ENCODE measurements around the gene CHID1.

CHID1 gene

GRCh38 chr11:932435-932834 is 21.8 kb upstream of the CHID1 start:
- no peak for DNase-seq

DNA sequence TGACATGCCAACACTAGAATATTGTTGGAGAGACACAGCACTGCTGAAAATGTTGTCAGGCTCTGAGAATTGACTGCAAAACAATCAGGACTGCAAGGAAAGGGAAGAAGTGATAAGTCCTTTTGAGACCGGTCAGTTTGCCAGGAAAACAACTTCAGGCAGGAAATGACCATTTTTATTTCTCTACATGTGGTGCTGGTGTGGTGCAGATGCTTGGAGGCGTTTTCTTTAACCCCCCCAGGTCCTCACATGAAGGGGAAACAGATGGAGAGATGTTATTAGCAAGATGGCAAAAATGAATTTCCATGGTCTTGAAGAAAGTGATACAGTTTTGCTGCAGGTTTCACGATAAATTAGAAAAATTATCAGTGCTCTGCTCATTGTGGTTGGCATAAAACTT is 20.8 kb upstream of the CHID1 start:
- no peak for DNase-seq

- no peak for DNase-seq
Measured at GRCh38 chr11:929405-929804, 18.8 kb upstream of the CHID1 start.

DNA sequence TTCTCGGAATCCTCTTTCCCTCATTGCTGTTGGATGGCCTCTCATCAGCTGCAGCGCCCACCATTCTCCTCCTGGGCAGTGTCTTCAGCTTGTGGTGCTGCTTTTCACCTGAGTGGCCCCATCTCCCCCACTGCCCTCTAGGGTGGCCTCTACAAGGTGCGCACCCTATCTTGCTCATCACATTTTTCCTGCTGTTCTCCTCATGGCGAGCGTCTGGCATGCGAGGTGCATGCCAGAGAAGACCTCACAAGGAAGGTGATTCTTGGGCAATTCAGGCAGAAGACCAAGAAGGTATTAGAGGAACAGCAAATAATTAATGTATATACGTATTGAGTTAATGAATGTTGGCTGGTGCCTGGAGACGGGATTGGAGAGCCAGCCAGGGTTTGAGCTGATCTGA is 18.2 kb upstream of the CHID1 start:
- DNase-seq = no peak

GRCh38 chr11:927871-928270 is 17.3 kb upstream of the CHID1 start:
- no peak for DNase-seq

DNA sequence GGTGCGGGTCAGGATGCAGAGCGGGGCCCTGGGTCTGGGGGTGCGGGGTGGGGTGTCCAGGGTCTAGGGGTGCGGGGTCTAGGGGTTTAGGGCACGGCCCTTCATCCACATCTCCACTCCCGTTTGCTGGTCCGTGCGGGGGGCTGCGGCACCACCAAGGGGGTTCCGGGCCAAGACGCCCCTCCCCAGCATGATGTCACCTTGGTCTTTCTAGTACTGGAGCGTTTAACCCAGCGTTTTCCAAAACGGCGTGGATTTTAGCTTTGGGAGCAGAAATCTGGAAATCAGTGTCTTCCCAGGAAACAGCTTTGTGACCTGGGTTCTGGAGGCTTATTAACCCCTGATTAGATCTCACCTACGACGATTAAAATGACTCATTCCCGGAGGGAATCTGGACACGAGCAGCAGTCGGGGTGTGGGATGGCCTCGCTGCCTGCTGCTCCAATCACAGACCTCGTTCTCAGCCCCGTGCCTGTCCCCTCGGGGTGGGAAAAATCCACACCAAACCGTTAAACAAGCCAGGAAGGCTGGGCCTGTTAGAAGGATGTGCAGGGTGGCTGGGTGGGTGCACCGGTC is 15.8 kb upstream of the CHID1 start:
- DNase-seq = peak; percentile 16

- peak; percentile 89 for DNase-seq
Measured at GRCh38 chr11:925496-926301, 15.1 kb upstream of the CHID1 start, which contains the start of gene AP2A2. Gene AP2A2, plus strand, starts transcription at chr11:925870. Its CDS starts 152 bp downstream, at chr11:926022.

GRCh38 chr11:925158-925495 is 14.5 kb upstream of the CHID1 start:
- no peak for DNase-seq

- DNase-seq = no peak
Measured at GRCh38 chr11:924406-925157, 14.0 kb upstream of the CHID1 start.

- DNase-seq = no peak
Measured at GRCh38 chr11:923691-924405, 13.2 kb upstream of the CHID1 start.

DNA sequence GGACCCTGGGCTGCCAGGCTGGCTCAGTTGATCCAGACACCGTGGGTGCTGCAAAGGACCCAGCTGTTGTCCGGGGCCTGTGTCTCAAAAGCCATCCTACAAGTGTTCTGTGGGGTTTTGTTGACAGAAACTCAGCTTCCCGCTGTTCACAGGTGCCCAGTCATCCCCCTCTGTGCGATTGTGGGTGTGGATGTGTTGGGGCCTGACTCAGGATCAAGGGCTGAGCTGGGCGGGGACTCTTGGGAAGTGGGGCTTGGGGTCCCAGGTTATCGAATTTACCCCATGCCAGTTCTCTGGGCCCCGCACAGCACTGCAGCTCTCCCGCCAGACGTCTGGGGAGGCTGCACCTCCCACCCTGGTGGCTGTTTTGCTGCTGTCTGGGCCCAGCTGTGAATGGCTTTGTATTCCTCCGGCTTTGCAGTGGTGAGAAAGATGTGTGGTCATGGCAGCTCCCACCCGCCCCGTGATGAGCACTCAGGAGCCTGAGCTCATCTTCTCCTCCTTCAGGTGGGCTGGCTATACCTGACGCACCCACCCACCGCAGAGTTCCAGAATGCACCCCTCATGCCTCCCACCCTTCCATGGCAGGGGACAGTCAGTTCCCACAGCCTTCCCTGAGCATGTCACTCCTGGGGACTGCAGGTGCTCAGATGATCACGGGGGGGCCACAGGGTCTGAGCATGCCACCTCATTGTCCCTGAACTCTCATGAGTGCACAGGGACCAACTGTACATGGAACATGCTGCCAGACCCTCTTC is 11.5 kb upstream of the CHID1 start:
- no peak for DNase-seq

DNA sequence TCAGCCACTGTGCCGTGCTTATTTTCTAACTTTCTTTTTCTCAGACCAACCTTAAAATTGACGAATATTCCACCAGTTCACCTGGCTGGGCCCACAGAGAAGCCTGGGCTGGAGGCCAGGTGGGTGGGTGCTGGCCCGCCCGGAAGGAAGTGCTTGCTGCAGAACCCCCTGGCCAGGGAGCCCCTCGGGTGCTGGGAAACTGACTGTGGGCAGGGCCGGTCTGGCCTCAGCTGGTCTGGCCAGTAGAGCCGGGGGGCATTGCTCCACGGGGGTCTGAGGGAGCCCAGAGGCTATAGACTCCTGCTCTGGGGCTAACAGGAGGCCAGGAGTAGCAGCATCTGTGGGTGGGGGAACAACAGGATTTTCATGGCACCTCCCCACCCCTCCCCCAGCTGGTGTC is 6.8 kb upstream of the CHID1 start:
- DNase-seq = no peak

DNA sequence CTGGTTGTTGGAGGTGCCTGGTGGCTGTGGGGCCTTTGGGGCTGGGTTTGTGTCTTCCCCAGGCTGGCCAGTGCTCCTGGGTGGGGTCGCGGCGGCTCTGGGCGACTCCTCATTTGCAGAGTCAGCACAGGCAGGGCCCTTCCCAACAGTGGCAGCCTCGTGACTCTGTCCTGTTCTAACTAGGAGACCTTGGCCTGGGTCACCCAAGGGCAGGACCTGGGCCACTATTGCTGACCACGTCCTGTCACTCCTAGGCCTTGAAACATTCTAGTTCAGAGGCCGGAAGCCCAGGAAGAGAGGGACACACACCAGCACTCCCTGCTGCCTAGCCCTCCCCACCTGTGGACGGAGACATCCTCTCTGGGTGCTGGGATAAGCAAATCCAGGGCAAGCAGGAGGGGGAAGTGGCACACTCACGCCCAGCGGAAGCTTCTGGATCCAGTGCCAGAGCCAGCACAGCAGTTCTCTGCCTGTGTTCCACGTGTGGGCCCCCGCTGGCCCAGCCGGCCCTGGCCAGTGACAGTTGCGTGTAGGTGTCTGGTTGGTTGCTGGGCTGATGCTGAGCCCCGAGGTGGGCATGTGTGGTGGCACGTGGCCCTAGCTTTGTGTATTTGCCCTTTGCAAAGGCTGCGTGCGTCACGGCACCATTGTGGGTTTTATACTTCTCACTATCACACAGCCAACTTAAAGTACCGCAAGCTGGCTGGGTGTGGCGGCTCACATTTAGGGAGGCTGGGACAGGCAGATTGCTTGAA is 4.3 kb upstream of the CHID1 start:
- DNase-seq = no peak

- no peak for DNase-seq
Measured at GRCh38 chr11:914204-914603, 3.6 kb upstream of the CHID1 start.

GRCh38 chr11:913043-913442 is 2.4 kb upstream of the CHID1 start:
- no peak for DNase-seq

DNA sequence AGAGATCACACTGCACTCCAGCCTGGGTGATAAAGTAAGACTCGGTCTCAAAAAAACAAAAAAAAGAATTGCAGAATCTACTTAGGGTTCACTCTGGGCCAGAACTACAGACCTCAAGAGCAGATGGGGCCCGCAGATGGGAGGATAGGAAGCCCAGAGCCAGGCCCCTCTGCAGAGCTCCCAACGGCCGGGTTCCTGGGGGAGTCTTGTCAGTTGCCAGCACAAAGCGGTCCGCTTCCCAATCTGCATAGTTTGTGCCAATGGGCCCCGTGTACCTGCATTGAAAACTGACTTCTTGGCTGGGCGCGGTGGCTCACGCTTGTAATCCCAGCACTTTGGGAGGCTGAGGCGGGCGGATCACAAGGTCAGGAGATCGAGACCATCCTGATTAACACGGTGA is 1.7 kb upstream of the CHID1 start:
- DNase-seq = no peak

GRCh38 chr11:911890-912219 is 1.2 kb upstream of the CHID1 start:
- no peak for DNase-seq

DNA sequence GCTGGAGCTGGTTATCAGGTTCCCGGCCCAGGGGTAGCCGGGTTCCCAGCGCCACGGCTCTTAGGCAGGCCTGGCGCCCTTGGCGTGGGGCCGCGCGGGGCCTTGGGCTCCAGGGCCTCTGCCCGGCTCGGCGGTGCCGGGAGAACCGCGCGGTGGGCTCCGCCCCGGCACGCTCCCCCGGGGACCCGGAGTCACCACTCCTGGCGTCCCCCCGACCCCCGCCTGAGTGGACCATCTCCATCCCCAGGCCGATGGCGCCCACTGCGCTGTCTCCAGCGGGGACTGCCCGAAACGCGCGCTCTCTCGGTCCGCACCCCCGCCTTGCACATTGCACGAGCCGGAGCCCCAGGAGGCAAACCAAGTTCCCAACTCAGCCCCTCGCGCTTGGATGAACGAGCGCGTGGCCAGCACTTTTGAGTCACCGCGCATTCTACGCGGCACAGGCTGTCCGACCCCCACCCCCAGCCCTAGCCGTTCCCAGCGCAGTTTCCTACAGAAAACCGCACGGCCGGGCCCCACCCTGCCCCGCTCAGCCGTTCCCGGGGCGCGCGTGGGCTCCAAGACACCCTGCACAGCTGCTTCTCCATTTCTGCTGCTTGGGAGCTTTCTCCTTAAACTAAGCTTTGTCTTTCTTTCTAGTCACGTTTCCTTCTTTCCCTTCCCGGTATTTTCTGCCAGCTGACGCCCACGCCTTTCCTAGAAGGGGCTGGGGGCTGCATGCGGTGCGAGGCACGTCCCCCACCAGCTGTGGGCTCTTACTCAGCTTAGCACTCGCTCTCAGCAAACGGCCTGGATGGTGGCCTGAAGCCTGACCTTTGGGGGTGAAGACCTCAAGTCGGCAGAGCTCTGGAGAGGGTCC is 650 bp upstream of the CHID1 start:
- peak; percentile 19 for DNase-seq

DNA sequence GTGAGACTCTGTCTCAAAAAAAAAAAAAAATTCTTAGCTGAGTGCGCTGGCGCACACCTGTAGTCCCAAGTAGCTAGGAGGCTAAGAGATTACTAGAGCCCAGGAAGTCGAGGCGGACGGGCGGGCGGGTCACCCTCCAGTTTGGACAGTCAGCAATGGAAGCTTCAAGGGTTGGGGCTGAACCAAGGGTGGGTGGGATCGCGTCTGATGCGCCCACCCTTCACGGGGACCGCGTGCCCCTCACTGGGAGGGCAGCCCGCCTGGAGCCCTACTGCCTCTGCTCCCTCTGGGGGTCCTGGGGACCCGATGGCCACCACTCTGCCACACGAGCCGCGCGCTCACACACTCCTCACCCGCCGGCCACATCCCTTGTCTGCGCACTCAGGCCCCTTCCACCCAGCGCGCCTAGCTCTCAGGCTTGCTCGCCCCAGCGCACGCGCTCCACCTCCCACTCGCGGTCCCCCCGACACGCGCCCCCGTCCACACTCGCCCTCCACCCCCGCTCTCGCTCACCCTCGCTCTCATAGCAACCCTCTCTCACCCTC is 494 bp downstream of the CHID1 start:
- peak; percentile 8 for DNase-seq

- no peak for DNase-seq
Measured at GRCh38 chr11:909406-909805, 1.2 kb downstream of the CHID1 start.

DNA sequence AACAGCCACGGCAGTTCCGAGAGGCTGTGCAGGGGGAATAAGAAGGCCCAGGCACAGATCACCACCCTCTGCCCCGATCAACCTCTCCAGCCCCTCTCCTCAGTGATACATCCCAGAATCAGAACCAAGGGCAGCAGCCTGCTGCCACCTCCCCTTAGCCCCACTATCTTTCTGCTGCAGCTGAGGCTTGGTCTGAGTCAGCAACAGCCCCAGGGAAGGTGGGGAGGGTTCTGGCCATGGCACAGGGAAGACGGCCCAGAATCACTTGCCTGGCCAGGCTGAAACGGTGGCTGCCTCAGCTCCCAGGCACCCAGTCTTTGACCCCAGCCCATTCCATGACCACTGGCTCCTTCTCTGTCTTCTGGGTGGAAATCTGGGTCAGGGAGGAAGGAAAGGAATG is 2.3 kb downstream of the CHID1 start:
- no peak for DNase-seq
